DMS 273 (cell line): Measurements from ENCODE around the gene COA1.
"Not testable (repeated sequence)": the region's sequence is repeated elsewhere in the genome, so short reads cannot be mapped to it uniquely, and the experiment has no call there.

Experiments
- DNase-seq: peaks from one replicate; lab custom pipeline; 2025; ENCODE audit not compliant: unreplicated experiment; lab: John Stamatoyannopoulos, UW

COA1 gene

GRCh38 chr7:43637114-43637806 lies 92.1 kb downstream of the COA1 start:
- no peak for DNase-seq

- DNase-seq, result no peak
These were observed 93.2 kb downstream of the COA1 start for GRCh38 chr7:43636093-43636492.

GRCh38 chr7:43634384-43634783 lies 94.9 kb downstream of the COA1 start:
- no peak for DNase-seq

- DNase-seq, result no peak
These were observed 96.6 kb downstream of the COA1 start for GRCh38 chr7:43632746-43633145.

GRCh38 chr7:43631559-43631958 lies 97.8 kb downstream of the COA1 start:
- no peak for DNase-seq

GRCh38 chr7:43630482-43630881 lies 98.8 kb downstream of the COA1 start:
- DNase-seq, result no peak

- DNase-seq, result no peak
These were observed 99.5 kb downstream of the COA1 start for GRCh38 chr7:43629857-43630256.

GRCh38 chr7:43628431-43628830 lies 100.9 kb downstream of the COA1 start:
- no peak for DNase-seq

GRCh38 chr7:43627798-43628197 lies 101.5 kb downstream of the COA1 start:
- not testable (repeated sequence) for DNase-seq

GRCh38 chr7:43626695-43627094 lies 102.6 kb downstream of the COA1 start:
- no peak for DNase-seq

- no peak for DNase-seq
These were observed 103.3 kb downstream of the COA1 start for GRCh38 chr7:43625980-43626379.

- DNase-seq, result no peak
These were observed 103.9 kb downstream of the COA1 start for GRCh38 chr7:43625453-43625852.

- no peak for DNase-seq
These were observed 105.2 kb downstream of the COA1 start for GRCh38 chr7:43624156-43624555.

GRCh38 chr7:43621729-43622448 lies 107.4 kb downstream of the COA1 start:
- no peak for DNase-seq

- no peak for DNase-seq
These were observed 109.9 kb downstream of the COA1 start for GRCh38 chr7:43619213-43620012.

- DNase-seq, result no peak
These were observed 111.2 kb downstream of the COA1 start for GRCh38 chr7:43618073-43618472.

GRCh38 chr7:43616977-43617376 lies 112.3 kb downstream of the COA1 start:
- no peak for DNase-seq

- no peak for DNase-seq
These were observed 113.7 kb downstream of the COA1 start for GRCh38 chr7:43615558-43616145.

- no peak for DNase-seq
These were observed 116.4 kb downstream of the COA1 start for GRCh38 chr7:43612599-43613589.

GRCh38 chr7:43612128-43612527 lies 117.2 kb downstream of the COA1 start:
- no peak for DNase-seq
